SK-N-DZ (cell line): ENCODE results near the gene CDK5RAP1.

Experiments used
- DNase-seq: peaks from one replicate; pipeline ENCODE4 v3.0.0-alpha.2; 2015; ENCODE audit warnings: low spot score

The CDK5RAP1 gene

DNA sequence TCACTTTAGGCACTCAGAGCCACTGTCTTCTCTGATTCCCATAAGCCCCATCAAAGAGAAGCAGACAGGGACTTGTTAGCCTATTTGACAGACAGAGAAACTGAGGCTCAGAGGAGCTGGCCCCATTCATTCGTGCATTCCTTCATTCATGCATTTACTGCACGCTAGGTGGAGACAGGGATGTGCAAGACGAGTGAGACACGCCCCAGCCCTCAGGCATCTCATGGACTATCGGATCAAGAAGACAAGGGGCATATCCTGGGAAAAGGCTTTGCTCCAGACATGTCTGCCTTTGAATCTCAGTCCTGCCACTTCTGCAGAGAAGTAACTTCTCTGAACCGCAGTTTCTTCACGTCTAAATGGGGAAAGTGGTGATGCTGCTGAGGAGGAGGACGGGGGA is 64.2 kb downstream of the CDK5RAP1 start:
- no peak for DNase-seq

DNA sequence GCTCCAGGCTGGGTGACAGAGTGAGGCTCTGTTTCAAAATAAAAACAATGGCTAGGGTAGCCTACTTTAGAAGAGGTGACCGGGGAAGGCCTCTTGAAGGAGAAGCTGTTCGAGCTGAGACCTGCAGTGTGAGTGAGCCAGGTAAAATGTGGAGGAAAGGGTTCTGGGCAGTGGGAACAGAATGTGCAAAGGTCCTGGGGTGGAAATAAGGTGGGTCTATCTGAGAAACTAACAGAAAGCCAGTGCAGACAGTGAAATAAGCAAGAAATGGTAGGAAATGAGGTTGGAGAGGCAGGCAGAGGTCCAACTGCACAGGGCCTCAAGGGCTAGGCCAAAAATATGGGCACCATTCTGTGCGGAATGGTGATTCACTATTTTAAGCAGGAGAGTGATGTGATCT is 64.9 kb downstream of the CDK5RAP1 start:
- no peak for DNase-seq

DNA sequence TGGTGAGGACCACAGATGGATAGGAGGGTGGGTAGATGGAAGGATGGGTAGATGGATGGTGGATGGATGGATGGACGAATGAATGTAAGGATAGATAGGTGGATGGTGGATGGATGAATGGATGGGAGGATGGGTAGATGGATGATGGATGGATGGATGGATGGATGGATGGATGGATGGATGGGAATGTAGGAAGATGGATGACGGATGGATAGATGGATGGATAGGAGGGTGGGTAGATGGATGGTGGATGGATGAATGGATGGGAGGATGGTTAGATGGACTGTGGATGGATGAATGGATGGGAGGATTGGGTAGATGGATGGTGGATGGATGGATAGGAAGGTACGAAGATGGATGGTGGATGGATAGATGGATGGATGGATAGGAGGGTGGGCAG is 67.2 kb downstream of the CDK5RAP1 start:
- DNase-seq = no peak

DNA sequence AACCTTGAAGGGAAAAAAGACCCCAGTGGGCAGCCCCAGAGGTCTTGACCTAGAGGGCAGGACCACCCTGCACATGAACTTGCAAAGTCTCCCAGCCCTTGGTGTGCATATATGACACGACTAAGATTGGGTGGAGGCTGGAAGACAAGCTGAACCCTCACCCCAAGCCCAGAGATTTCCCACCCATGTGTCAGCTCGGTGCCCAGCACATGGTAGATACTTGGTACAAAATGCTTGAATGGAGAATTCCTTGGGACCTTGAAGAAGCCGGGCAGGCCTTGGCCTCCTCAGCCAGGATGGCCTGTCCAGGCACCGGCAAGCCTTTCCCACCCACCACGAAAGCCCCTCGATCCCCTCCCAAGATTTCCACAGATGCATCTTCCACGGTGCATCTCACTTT is 67.7 kb downstream of the CDK5RAP1 start:
- no peak for DNase-seq

DNA sequence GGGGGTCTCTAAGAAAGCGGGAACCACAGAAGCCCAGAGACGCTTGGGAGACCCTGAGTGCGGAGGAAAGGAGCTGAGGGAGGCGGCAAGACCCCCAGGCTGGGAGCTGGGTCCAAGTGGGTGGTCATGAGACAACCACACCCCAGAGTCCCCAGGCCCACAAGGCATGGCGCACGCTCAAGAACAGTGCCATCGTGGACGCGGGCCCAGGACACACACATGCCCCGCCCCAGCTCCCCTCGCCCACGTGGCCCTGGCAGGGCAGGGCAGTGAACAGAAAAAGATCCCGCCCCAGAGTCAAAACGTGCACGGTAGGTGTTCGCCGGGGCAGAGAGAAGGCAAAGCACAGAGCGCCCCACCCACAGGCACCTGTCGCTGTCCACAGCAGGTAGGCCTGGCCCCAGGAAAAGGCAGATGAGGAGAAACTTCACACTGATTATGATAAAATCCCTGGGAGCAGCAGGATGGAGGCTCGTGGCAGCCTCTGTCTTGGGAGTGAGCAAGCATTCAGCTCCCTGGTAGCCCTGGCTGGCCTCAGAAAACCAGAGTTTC is 68.3 kb downstream of the CDK5RAP1 start:
- no peak for DNase-seq

DNA sequence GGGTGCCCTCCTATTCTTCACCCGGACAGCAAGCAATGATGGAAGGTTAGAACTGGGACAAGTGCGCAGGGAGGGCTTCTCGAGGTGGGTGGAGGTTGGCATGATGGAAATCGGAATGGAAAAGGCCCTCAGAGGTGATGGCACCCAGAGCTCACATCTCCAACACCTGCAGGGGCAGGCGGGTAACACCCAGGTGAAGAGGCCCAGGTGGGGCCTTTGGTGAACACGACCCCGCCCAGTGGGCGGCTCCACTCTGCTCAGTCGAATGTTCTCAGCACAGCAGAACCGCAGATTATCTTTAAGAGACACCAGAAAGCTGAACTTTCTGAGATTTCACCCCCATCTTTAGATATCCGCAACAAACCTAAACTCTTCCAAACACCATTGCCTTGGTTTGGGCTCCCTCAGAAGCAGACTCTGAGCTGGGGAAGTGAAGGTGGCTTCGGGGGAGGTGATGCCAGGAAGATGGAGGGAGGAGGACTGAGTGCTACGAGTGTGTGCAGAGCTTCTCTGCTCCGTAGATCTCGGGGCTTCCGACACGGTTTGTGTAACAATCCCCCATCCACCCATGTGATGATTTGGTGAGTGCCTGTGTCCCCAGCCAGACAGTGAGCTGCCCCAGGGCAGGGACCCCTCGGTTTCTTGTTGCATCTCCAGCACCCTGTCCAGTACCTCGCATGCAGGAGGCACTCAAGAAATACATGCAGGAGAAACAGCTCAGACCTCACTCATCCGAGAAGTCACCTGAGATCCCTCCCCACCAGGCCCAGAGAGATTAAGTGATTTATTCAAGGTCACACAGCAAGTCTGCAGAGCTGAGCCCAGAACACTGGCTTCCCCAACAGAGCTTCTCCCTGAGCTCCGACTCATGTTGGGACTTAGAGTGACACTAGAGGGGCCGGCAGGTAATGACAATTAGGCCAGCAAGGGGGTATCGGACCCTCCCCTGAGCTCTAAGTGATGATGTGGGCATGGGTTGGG is 72.9 kb downstream of the CDK5RAP1 start:
- no peak for DNase-seq

DNA sequence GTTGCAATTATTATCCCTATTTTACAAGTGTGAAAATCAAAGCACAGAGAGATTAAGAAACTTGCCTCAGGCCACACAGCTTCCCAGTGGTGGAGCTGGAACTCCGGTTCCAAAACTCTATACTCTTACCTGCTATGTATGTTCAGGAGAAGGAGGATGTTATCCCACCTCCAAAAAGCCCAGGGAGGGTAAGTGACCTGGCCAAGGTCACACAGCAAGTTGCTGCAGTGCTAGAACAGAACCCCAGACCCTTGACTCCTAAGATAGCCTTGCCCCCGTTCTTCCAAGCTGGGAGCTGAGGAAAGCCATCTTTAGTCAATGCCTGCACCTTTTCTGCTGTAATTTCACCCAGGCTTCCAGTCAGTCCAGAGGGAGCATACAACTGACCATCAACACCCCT is 76.0 kb downstream of the CDK5RAP1 start:
- no peak for DNase-seq

DNA sequence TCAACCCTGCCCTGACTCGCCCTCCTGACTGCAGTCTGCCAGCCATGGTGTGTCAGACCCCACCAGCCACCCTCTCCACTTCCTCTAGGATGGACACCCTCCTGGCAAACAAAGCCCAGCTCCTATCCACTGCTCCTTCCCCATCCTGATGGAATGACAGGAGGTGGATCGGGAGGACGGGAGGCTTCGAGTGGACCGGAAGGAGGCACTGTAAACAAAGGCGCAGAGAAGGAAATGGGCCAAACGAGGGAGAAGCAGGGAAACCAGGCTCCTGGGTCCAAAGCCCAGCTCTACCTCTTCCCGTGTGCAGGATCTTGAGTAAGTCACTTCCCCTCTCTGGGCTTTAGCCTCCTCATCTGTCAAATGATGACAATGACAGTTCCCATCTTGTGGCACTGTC is 78.1 kb downstream of the CDK5RAP1 start:
- no peak for DNase-seq

DNA sequence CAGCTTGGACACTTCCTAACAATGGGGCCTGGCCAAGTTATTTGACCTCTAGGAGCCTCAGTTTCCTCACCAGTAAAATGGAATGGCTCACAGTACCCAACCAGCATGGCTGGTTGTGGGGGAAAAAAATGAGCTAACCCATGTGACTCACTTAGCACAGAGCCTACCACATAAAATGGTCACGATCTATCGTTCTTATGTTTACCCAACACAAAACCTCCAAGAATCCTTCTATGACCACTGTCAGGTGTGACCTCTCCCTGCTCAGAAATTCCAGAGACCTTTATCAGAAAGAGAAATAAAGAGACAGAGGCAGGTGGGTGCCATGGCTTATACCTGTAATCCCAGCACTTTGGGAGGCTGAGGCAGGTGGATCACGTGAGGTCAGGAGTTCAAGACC is 78.9 kb downstream of the CDK5RAP1 start:
- DNase-seq = no peak

DNA sequence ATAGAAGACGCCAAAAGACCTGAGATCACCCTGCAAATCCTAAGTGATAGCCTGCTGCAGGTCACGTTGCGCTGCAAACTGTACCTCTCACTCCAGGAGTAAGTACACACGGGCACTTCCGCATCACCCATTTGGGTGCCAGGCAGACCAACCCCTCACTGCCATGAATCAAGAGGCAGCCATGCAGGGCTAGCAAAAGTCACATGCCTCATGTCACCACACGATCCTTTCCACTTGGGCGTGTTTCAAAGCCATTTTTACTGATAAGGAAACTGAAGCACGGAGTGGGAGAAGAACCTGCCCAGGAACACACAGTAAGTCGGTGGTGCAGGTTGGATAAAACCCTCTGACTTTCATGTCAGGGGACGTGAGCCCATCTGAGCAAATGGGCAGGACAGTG is 81.3 kb downstream of the CDK5RAP1 start:
- no peak for DNase-seq

DNA sequence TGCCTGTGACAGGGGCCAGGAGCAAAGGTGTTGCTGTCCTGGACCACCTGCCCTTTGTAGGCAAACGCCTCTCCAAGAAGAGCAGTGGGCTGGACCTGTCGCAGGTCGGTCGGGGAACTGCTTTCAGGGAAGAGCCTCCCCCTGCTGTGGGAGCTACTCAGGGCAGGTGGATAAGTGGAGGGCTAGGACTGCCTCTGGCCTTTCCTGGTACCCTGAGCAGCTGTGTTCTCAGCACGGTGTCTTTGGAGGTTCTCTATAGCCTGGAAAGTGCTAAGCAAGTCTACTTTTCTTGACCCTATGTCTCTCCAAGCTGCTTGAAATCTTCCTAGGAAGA is 83.3 kb downstream of the CDK5RAP1 start:
- DNase-seq = no peak

DNA sequence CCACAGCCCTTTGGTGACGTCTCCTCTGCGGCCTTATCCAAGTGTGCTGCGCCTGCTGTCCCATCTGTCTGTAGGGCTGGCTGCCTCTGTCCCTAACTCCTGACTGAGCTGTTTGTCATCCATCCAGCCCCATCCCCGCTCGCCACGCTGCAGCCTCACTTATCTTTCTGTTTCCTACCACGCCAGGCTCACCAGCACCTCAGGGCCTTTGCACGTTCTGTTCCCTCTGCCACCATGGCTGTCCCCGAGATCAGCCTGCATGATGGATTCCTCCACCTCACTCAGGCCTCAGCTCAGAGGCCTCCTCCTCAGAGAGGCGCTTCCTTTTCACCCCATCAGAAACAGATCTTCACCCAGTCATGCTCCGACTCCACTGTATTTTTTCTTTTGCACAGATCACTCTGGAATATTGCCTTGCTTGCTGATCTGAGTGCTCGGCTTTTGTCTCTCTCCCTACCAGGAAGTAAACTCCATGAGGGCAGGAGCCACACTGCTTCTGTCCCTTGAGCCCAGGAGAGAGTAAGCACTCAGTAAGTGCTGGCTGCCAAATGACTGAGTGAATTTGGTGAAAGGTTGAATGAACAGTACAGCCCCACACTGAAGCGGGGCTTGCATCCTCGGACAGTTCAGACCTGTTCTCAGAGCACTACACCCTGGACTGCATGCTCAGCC is 83.8 kb downstream of the CDK5RAP1 start:
- DNase-seq = no peak

DNA sequence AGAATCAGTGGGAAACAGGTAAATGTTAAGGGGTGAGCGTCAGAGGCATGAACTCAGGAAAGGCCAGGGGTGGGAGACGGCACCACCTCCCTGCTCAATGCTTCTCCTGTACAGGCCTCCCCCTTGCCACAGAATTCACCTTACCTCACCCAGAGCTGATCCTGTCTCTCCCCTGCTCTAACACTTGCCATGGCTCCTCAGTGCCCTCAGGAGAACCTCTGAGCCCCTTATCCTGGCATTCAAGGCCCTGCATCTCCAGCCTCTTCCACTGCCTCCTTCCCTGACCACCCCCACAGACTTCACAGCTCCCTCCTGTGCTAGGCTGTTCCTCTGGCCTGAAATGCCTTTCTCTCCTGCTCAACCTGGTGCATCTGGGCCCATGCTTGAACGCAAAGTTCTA is 84.4 kb downstream of the CDK5RAP1 start:
- DNase-seq = no peak

DNA sequence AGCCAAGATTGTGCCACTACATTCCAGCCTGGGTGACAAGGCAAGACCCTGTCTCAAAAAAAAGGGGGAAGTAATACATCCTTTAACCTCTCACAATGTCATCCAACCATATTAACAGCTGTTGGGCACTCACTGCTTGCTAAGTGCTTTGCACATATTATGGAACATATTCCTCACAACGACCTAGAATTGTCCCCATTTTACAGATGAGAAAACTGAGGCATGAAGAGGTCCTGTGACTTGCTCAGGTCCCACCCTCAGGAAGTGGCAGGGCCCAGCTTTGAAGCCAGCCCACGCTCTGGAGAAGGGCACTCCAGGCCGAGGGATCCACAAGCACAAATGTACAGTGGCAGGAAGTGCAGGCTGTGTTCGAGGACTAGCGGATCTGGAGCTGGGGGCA is 85.0 kb downstream of the CDK5RAP1 start:
- DNase-seq = no peak

DNA sequence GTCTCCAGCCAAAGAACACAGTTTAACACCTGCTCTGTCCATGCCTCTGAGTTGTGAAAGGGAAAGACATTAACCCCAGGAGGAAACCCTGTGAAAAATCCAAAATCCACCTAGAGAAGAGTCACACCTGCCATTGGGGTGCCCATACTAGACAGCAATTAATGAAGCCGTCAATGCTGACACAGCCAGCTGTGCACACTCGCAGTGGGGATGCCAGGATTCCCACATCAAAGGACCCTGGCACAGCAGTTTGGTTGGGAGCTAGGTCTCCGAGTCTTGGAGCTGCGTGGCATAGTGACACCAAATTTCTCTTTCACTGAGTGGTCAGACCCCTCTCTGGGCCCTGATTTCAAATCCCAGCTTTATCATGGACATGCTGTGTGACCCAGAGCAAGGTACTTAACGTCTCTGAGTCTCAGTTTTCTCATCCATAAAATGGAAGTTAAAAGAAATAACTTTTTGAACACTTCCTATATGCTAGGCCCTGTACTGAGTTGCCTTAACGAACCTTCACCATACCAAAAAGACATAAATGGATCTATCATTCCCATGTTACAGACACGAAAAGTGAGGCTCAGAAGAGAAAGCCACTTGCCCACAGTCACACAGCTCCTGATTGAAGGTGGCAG is 87.5 kb downstream of the CDK5RAP1 start:
- no peak for DNase-seq

DNA sequence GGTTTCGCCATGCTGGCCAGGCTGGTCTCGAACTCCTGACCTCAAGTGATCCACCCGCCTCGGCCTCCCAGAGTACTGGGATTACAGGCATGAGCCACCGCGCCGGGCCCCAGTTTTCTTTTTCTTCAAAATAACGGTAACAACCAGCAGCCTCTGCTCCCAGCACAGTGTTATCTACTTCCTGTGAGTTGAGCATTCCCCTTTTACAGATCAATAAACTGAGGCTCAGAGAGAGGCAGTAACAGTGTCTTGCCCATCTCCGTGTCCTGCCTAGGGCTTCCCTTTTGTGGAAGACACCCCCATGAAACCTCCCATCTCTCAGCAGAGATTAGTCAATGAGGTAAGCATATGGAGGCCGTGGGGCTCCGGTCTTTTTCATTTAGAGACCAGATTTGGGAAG is 88.7 kb downstream of the CDK5RAP1 start:
- no peak for DNase-seq

DNA sequence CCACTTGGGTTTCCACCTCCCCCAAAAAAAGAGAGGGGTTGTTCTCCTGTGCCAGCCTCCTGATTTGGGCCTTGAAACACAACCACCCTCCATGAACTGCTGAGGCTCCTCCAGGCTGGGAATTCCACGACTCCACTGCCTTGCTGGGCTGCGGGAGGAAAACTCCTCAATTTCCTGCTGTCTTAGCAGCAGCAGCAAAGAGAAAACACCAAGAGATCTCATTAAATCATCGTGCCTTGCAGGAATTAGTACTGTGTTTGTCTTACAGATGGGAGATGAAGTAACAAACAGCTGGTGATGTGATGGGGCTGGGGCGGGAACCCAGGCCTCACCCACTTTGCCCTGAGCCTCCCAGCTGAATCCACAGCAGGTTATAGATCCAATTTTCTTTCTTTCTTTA is 89.3 kb downstream of the CDK5RAP1 start:
- no peak for DNase-seq

DNA sequence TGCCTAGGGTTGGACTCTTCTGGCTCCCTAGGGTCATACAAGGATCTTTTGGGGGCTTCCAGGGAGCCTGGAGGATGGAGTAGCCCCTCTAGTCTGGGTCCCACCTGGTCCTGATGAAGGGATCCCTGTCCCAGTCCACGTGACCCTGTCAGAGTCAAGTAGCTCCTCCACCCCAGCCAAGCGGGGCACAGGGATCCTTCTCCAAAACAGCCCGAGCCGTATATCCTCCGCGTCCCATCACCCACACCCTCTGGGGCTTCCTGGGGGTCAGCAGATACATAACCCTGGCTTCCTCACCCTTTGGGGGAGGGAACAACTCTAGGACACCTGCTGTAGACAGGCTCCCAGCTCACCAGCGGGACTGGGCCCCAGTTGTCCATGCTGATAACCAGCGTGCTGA is 90.3 kb downstream of the CDK5RAP1 start:
- no peak for DNase-seq

DNA sequence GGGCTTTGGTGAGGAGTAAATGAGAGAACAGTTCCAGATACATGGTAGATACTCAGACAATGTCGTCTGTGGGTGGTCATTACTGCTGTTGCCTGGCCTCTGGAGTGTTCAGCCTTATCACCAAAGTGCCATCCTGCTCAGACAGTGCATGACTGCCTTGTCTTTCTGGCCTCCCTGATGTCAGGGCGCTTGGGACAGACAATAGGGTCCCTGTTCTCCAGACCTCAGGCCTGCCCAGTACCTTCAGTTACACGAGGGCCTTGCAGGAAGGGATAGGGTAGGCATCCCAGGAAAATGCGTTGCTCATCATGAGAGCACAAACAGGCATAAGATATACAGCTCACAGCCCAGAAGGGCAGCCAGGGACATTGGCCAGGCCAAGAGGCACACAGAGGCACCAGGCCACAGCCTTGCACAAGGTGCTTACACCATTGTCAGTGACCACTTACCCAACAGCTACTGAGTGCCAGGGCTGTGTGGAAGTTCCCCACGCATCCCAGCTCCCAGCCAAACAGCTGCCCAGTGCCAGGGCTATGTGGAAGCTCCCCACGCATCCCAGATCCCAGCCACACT is 90.9 kb downstream of the CDK5RAP1 start:
- no peak for DNase-seq

DNA sequence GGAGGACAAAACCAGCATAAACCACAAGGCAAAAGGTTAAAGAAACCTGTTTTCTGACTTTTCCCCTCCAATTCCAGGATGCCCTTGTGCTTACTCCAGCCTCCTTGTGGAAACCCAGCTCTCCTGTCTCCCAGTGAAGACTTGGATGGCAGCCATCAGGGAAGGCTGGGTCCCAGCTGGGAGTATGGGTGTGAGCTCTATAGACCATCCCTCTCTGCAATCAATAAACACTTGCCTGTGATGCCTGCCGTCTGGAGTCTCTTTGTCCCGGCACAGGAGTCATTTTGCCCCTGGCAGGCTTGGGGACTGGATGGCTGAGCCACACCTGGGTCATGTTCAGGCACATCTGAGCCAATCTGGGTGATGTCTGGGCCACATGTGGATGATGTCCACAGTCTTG is 91.7 kb downstream of the CDK5RAP1 start:
- no peak for DNase-seq
